GM13976 (cell line): ENCODE measurements around the gene RNF208.

Experiments used
- DNase-seq: peaks from one replicate; pipeline ENCODE4 v3.0.0; 2012; ENCODE audit warnings: low spot score
- in situ Hi-C: fragments of 300-500 bp; cut with MboI; formaldehyde crosslinking; loops from one replicate; pipeline ENCODE4 v1.12.0; 2022; ENCODE audit warnings: low sequenced_read_pairs, mixed read lengths, inconsistent platforms; ENCODE audit not compliant: unreplicated experiment
- TF ChIP-seq, protein P1 (sequence below): IDR thresholded peaks from 2 replicates; pipeline ENCODE4 v1.5.1; 2012; ENCODE audit warnings: borderline replicate concordance, mild to moderate bottlenecking; ENCODE audit not compliant: insufficient read depth; ENCODE audit errors: extremely low read depth, missing control alignments, control extremely low read depth

The RNF208 gene

DNA sequence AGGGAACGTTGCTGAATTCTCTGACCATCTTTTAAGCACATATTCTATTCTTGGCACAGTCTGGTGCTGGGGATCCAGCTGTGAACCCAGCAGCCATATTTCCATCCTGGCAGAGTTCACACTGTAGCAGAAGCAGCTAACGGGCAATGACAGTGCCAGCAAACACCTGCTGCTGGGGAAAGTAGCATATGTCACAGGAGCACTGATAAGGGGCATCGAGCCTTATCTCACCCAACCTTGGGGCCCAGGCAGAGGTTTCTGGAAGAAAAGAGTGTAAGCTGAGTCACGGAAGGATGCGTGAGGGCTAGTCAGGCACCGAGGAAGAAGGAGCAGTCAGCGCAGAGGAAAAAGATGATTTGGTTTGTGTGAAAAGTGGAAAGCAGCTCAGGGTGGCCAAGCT lies 15.4 kb downstream of the RNF208 start:
- TF ChIP-seq, protein P1, sequence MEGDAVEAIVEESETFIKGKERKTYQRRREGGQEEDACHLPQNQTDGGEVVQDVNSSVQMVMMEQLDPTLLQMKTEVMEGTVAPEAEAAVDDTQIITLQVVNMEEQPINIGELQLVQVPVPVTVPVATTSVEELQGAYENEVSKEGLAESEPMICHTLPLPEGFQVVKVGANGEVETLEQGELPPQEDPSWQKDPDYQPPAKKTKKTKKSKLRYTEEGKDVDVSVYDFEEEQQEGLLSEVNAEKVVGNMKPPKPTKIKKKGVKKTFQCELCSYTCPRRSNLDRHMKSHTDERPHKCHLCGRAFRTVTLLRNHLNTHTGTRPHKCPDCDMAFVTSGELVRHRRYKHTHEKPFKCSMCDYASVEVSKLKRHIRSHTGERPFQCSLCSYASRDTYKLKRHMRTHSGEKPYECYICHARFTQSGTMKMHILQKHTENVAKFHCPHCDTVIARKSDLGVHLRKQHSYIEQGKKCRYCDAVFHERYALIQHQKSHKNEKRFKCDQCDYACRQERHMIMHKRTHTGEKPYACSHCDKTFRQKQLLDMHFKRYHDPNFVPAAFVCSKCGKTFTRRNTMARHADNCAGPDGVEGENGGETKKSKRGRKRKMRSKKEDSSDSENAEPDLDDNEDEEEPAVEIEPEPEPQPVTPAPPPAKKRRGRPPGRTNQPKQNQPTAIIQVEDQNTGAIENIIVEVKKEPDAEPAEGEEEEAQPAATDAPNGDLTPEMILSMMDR, result no peak
- in situ Hi-C loops, result no loop called here
- no peak for DNase-seq

DNA sequence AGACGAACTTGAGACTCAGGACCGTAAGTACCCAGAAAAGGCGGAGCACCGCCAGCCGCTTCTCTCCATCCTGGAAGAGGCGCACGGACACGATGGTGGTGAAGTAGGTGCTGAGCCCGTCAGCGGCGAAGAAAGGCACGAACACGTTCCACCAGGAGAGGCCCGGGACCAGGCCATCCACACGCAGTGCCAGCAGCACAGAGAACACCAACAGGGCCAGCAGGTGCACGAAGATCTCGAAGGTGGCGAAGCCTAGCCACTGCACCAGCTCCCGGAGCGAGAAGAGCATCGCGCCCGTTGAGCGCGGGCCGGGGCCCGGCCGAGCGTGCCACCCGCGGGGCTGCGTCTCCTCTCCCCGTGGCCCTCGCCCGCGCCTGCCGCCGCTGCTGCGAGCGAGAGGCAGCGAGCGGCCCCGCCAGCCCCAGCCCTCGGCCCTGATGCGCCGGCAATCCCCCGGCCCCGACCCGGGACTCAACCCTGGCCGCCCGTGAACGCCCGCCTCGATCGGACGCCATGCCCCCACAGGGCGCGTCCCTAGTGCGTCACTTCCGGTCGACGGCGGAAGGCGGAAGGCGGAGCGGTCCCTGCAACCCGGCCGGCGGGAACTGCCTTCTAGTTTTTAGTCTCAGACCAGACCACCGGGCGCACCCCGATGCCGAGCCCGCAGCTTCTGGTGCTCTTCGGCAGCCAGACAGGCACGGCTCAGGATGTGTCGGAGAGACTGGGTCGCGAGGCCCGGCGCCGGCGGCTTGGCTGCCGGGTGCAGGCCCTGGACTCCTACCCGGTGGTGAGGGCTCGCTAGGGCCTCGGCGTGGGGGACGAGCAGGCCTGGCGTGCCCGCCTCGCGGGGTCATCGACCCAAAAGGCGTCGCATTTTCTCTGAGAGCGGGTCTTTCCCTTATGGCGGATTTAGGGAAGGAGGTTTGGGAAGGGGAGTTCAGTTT lies 16.6 kb downstream of the RNF208 start, which contains the start of the genes NDOR1 and TMEM203:
Gene NDOR1 (plus strand): TSS at position 575 of the 944 bp plus-strand sequence. CDS start 78 bp downstream, at position 653.
Gene TMEM203 (minus strand): TSS at position 523 of the 944 bp plus-strand sequence. CDS start 234 bp downstream, at position 289.
- TF ChIP-seq, protein P1, result no peak
- in situ Hi-C loops, result no loop called here
- DNase-seq, result peak; percentile 98

DNA sequence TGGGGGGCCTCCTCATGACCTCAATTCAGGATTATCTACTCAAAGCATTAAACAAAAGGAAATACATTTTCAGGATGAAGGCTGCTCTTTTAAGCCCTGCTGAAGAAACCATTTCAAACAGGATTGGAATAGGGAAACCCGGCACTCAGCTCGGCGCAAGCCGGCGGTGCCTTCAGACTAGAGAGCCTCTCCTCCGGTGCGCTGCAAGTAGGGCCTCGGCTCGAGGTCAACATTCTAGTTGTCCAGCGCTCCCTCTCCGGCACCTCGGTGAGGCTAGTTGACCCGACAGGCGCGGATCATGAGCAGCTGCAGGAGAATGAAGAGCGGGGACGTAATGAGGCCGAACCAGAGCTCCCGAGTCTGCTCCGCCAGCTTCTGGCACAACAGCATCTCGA lies 17.3 kb downstream of the RNF208 start:
- in situ Hi-C loops, result no loop called here
- DNase-seq, result no peak
- TF ChIP-seq, protein P1, result no peak

DNA sequence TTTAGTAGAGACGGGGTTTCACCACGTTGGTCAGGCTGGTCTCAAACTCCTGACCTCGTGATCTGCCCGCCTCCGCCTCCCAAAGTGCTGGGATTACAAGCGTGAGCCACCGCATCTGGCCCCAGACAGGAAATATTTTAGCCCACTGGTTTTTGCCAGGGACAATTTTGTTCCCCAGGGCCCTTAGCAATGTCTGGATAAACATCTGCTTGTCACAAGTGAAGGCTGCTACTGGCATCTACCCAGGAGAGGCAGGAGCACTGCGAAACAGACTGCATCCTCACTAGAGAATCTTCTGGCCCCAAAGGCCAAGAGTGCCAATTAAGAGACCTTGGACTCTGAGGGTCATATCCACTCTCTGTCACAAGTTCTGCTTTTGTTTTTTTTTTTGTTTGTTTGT lies 19.1 kb downstream of the RNF208 start:
- in situ Hi-C loops, result no loop called here
- DNase-seq, result no peak
- TF ChIP-seq, protein P1, result no peak

DNA sequence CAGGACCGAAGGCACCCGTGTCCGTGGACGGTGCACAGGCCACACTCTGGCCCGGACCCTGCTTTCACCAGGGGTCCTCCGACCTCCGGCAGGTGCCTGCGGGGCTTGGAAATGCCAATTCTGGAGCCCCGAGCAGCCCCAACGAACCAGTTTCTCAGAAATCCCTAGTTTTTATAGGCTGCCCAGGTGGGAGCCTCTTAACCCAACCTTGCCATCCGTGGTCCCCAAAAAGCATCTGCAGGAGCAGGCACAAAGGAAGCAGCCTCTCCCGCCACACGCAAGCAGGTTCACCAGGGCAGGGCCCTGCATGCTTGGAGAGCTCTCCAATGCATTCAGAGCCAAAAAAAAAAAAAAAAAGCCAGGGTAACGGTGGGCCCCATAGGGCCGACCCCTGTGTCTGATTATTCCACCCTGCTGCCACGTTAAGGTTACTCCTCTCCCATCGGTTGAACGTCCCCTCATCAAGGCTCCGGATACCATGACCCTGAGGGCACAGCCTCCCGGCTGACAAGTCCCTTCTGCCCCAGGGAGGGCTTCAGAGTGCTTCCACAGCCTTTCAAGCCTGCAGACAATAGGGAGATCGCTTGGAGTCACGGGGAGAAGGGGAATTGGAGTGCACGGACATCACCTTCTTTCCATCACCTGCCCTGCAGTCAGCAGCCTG lies 20.7 kb downstream of the RNF208 start:
- TF ChIP-seq, protein P1, result no peak
- DNase-seq, result no peak
- in situ Hi-C loops, result no loop called here

DNA sequence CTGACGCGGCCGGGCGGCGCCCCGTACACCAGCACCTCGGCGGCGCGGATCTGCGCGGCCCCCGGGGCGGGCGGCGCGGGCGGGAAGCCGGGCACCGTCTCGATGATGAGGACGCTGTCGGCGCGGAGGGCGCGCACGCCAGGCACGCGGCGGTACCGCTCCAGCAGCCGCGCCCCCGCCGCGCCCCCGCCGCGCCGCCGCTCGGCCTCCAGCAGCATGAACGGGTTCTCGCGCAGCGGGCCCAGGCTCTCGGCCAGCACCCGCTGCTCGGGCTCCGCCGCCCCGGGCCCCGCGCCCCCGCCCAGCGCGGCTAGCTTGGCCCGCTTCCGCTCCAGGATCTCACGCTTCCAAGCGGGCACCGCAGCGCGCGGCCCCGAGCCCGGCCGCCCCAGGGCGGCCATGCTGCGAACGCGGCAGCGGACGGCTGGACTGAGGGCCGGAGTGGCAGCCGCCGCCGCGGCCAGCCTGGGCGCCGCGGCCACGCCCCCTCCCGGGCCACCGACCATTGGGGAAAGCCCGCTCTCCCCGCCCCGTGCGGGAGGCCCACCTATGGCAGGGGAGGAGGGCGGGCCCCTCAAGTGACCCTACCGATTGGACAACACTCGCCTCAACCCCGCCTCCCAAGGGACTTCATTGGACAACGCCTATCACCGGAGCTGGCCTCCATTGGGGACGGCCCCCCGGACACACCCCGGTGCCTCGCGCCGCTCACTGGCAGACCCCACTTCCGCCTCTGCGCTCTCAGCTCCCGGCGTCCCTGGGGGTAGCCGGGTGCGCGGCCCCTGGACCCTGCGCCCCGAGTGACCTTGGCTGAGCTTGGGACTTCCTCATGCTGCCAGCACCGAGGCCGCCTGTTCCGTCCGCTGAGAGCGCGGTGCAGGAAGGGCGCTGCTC lies 21.5 kb downstream of the RNF208 start, which contains the start of gene TPRN:
Gene TPRN (minus strand): TSS at position 431 of the 894 bp plus-strand sequence. CDS start 30 bp downstream, at position 401.
- in situ Hi-C loops, result no loop called here
- TF ChIP-seq, protein P1, result no peak
- DNase-seq, result peak; percentile 100
